ENCODE results near the gene WSCD1. TPM values are rescaled to one million over a fixed set of nuclear protein-coding genes. Genes with fewer than 3 reads are reported as not detected.

WSCD1 gene
- total RNA-seq, 4 donors from 2014 or later, result 3.2 to 10.1 (median 5.3) TPM

- Histone ChIP-seq H3K27ac (no peak overlapping the region), H3K4me3 (no peak overlapping the region), H3K27me3 (peaks cover 4% of the 10 kb centered on the region), H3K4me1 (no peaks in the 10 kb centered on the region), H3K9me3 (no peaks in the 10 kb centered on the region), H3K36me3 (peaks cover 0 to 9% of the 10 kb centered on the region in 2 donors)
- ATAC-seq, result no peak
- no peak for TF ChIP-seq CTCF (IDR thresholded peaks at IDR 0.05)
- WGBS, 2 donors (ENCODE audit: low coverage in 1 of 2), result no CpG with 5 or more reads among the region's 2 CpGs
These were observed 9.8 kb downstream of the WSCD1 start for GRCh38 chr17:6079960-6080359.

- no peak for TF ChIP-seq POLR2A (IDR thresholded peaks at IDR 0.05)
- TF ChIP-seq POLR2AphosphoS5 (IDR thresholded peaks at IDR 0.05), result no peak
- no peak for TF ChIP-seq EP300 (IDR thresholded peaks at IDR 0.05)
- no peak for TF ChIP-seq CTCF (IDR thresholded peaks at IDR 0.05)
- H3K27me3 ChIP-seq, result no peaks in the 10 kb centered on the region
- no peaks in the 10 kb centered on the region for H3K4me1 ChIP-seq
- H3K9me3 ChIP-seq, result no peaks in the 10 kb centered on the region
- peaks cover 0 to 9% of the 10 kb centered on the region in 2 donors for H3K36me3 ChIP-seq
- H3K27ac ChIP-seq, result no peak overlapping the region
- WGBS, 2 donors (ENCODE audit: low coverage in 1 of 2), result 51% methylated on average over 4 of the region's 35 CpGs; no CpG with 5 or more reads in 1 of the 2 donors
- ATAC-seq, result no peak
- no peak overlapping the region for H3K4me3 ChIP-seq
These were observed 10.7 kb downstream of the WSCD1 start for GRCh38 chr17:6080711-6081430.

- Histone ChIP-seq H3K4me3 (no peak overlapping the region), H3K9me3 (no peaks in the 10 kb centered on the region), H3K36me3 (peaks cover 0 to 9% of the 10 kb centered on the region in 2 donors), H3K4me1 (no peaks in the 10 kb centered on the region), H3K27me3 (no peaks in the 10 kb centered on the region), H3K27ac (no peak overlapping the region)
- no peak for TF ChIP-seq POLR2AphosphoS5 (IDR thresholded peaks at IDR 0.05)
- TF ChIP-seq CTCF (IDR thresholded peaks at IDR 0.05), result no peak
- TF ChIP-seq POLR2A (IDR thresholded peaks at IDR 0.05), result no peak
- no peak for TF ChIP-seq EP300 (IDR thresholded peaks at IDR 0.05)
- WGBS, 2 donors (ENCODE audit: low coverage in 1 of 2), result 60% methylated on average over 1 of the region's 8 CpGs; no CpG with 5 or more reads in 1 of the 2 donors
- no peak for ATAC-seq
These were observed 12.2 kb downstream of the WSCD1 start for GRCh38 chr17:6082335-6082734.

GRCh38 chr17:6084311-6085161 lies 14.4 kb downstream of the WSCD1 start:
- H3K27me3 ChIP-seq, result no peaks in the 10 kb centered on the region
- 50 to 56% methylated on average over 13 to 19 of the region's 25 CpGs for WGBS, 2 donors (ENCODE audit: low coverage in 1 of 2)
- no peak overlapping the region for H3K4me3 ChIP-seq
- H3K4me1 ChIP-seq, result no peaks in the 10 kb centered on the region
- TF ChIP-seq POLR2A (IDR thresholded peaks at IDR 0.05), result no peak
- no peak for TF ChIP-seq POLR2AphosphoS5 (IDR thresholded peaks at IDR 0.05)
- no peak for TF ChIP-seq CTCF (IDR thresholded peaks at IDR 0.05)
- TF ChIP-seq EP300 (IDR thresholded peaks at IDR 0.05), result no peak
- no peaks in the 10 kb centered on the region for H3K9me3 ChIP-seq
- H3K36me3 ChIP-seq, result peaks cover 0 to 9% of the 10 kb centered on the region in 2 donors
- ATAC-seq, result no peak
- no peak overlapping the region for H3K27ac ChIP-seq

All from gastroesophageal sphincter (tissue), 4 donors.